Measurements from ENCODE around the gene LGI2.

The LGI2 gene

GRCh38 chr4:25051534-25051933 is 20.8 kb upstream of the LGI2 start:
- in situ Hi-C loops (cut with MboI; ENCODE audit: low sequenced_read_pairs) = no loop called here

GRCh38 chr4:25050370-25051078 is 19.8 kb upstream of the LGI2 start:
- in situ Hi-C loops (cut with MboI; ENCODE audit: low sequenced_read_pairs) = no loop called here

- in situ Hi-C loops (cut with MboI; ENCODE audit: low sequenced_read_pairs) = no loop called here
Measured at GRCh38 chr4:25043548-25043947, 12.8 kb upstream of the LGI2 start.

GRCh38 chr4:25033526-25033925 is 2.8 kb upstream of the LGI2 start:
- in situ Hi-C loops (cut with MboI; ENCODE audit: low sequenced_read_pairs) = no loop called here

GRCh38 chr4:25032126-25032525 is 1.4 kb upstream of the LGI2 start:
- in situ Hi-C loops (cut with MboI; ENCODE audit: low sequenced_read_pairs) = no loop called here

- in situ Hi-C loops (cut with MboI; ENCODE audit: low sequenced_read_pairs) = no loop called here
Measured at GRCh38 chr4:25031077-25031621, 403 bp upstream of the LGI2 start.

GRCh38 chr4:25029479-25030276 is 1.1 kb downstream of the LGI2 start:
- in situ Hi-C loops (cut with MboI; ENCODE audit: low sequenced_read_pairs) = no loop called here

GRCh38 chr4:25028851-25029250 is 1.9 kb downstream of the LGI2 start:
- in situ Hi-C loops (cut with MboI; ENCODE audit: low sequenced_read_pairs) = no loop called here

GRCh38 chr4:25022766-25023165 is 8.0 kb downstream of the LGI2 start:
- in situ Hi-C loops (cut with MboI; ENCODE audit: low sequenced_read_pairs) = loop anchor here (25.0 kb wide), 1 partner anchor 340 kb away; no protein-coding TSS in a partner anchor

GRCh38 chr4:25021216-25021615 is 9.5 kb downstream of the LGI2 start:
- in situ Hi-C loops (cut with MboI; ENCODE audit: low sequenced_read_pairs) = loop anchor here (25.0 kb wide), 1 partner anchor 341 kb away; no protein-coding TSS in a partner anchor

GRCh38 chr4:25020236-25020635 is 10.5 kb downstream of the LGI2 start:
- in situ Hi-C loops (cut with MboI; ENCODE audit: low sequenced_read_pairs) = loop anchor here (25.0 kb wide), 1 partner anchor 342 kb away; no protein-coding TSS in a partner anchor

GRCh38 chr4:25019501-25019900 is 11.2 kb downstream of the LGI2 start:
- in situ Hi-C loops (cut with MboI; ENCODE audit: low sequenced_read_pairs) = loop anchor here (25.0 kb wide), 1 partner anchor 343 kb away; no protein-coding TSS in a partner anchor

GRCh38 chr4:25015012-25015411 is 15.7 kb downstream of the LGI2 start:
- in situ Hi-C loops (cut with MboI; ENCODE audit: low sequenced_read_pairs) = loop anchor here (25.0 kb wide), 1 partner anchor 347 kb away; no protein-coding TSS in a partner anchor

GRCh38 chr4:25014662-25014983 is 16.1 kb downstream of the LGI2 start:
- in situ Hi-C loops (cut with MboI; ENCODE audit: low sequenced_read_pairs) = loop anchor here (25.0 kb wide), 1 partner anchor 348 kb away; no protein-coding TSS in a partner anchor

- in situ Hi-C loops (cut with MboI; ENCODE audit: low sequenced_read_pairs) = loop anchor here (25.0 kb wide), 1 partner anchor 348 kb away; no protein-coding TSS in a partner anchor
Measured at GRCh38 chr4:25013756-25014661, 16.7 kb downstream of the LGI2 start.

- in situ Hi-C loops (cut with MboI; ENCODE audit: low sequenced_read_pairs) = loop anchor here (25.0 kb wide), 1 partner anchor 350 kb away; no protein-coding TSS in a partner anchor
Measured at GRCh38 chr4:25012655-25013054, 18.1 kb downstream of the LGI2 start.

GRCh38 chr4:25011135-25011866 is 19.4 kb downstream of the LGI2 start:
- in situ Hi-C loops (cut with MboI; ENCODE audit: low sequenced_read_pairs) = loop anchor here (25.0 kb wide), 1 partner anchor 351 kb away; no protein-coding TSS in a partner anchor

- in situ Hi-C loops (cut with MboI; ENCODE audit: low sequenced_read_pairs) = loop anchor here (25.0 kb wide), 1 partner anchor 355 kb away; no protein-coding TSS in a partner anchor
Measured at GRCh38 chr4:25007598-25007997, 23.1 kb downstream of the LGI2 start.

- in situ Hi-C loops (cut with MboI; ENCODE audit: low sequenced_read_pairs) = loop anchor here (25.0 kb wide), 1 partner anchor 360 kb away; no protein-coding TSS in a partner anchor
Measured at GRCh38 chr4:25002681-25003080, 28.1 kb downstream of the LGI2 start.
